SH-SY5Y (cell line): ENCODE data around the gene PPP2R5C.

Experiments
- GATA2 ChIP-seq: IDR thresholded peaks from 2 replicates; pipeline ENCODE4 v1.6.1; 2011; ENCODE audit warnings: mild to moderate bottlenecking, low read depth, low read length
- GATA3 ChIP-seq: IDR thresholded peaks from 2 replicates; pipeline ENCODE4 v1.6.1; 2011; ENCODE audit warnings: low read depth, mild to moderate bottlenecking, low read length, moderate library complexity

DNA sequence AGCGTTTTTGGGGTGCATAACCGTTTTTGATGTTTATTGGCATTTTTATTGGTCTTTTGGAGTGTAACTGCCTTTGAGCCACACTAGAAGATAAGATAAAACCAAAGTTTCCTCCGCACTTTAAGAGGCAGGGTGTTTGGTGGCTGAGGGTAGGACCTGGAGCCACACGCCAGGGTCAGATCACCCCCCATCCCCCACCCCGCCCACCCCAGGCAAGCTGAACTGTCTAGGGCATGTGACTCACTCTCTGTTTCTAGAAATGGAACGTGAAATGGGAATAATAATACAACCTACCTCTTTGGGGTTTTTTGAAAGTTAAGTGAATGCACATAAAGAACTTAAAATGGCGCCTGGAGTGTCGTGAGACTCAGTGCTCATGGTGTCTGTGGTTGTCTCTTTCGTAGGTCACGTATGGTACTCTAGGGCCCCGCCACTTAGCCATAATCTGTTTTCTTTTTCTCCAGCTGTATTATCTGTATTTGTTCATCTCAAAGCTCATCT lies 56.0 kb downstream of the PPP2R5C start:
- TF ChIP-seq GATA3 (no peak), GATA2 (no peak)
